Heart right ventricle (tissue), 16 donors: ENCODE data around the gene GNG13. TPM values are rescaled to one million over a fixed set of nuclear protein-coding genes. Genes with fewer than 3 reads are reported as not detected.
"Not testable (repeated sequence)": the region's sequence is repeated elsewhere in the genome, so short reads cannot be mapped to it uniquely, and the experiment has no call there.

Experiments
- ATAC-seq, 8 donors: fragments of 200-7000 bp; cut with Tn5 transposase; one replicate each; pipeline ENCODE4 v1.9.1; 2020; ENCODE audit warnings: mild to moderate bottlenecking in 8 of 8, moderate library complexity in 8 of 8, moderate number of reproducible peaks in 1 of 8
- DNase-seq, 2 donors: peaks; one replicate each; pipeline ENCODE4 v3.0.0-alpha.2; 2020
- H3K27ac ChIP-seq, 10 donors: fragments of 200-600 bp; sonication (generic) in 2 of 10; one replicate each; pipeline versions ENCODE4 v1.5.0 to v1.8.0; 2020 to 2022; ENCODE audit warnings: mild to moderate bottlenecking in 3 of 10
- H3K27me3 ChIP-seq, 7 donors: fragments of 200-600 bp; one replicate each; pipeline ENCODE4 v1.8.0; 2021 to 2022; ENCODE audit warnings: mild to moderate bottlenecking in 2 of 7
- H3K36me3 ChIP-seq, 9 donors: fragments of 200-600 bp; sonication (generic) in 1 of 9; one replicate each; pipeline versions ENCODE4 v1.5.0 to v1.8.0; 2020 to 2022; ENCODE audit warnings: mild to moderate bottlenecking in 2 of 9
- H3K4me1 ChIP-seq, 9 donors: fragments of 200-600 bp; sonication (generic) in 1 of 9; one replicate each; pipeline versions ENCODE4 v1.5.0 to v1.8.0; 2020 to 2022; ENCODE audit warnings: mild to moderate bottlenecking in 4 of 9
- H3K4me3 ChIP-seq, 10 donors: fragments of 200-600 bp; sonication (generic) in 2 of 10; one replicate each; pipeline versions ENCODE4 v1.5.0 to v1.8.0; 2020 to 2022; ENCODE audit warnings: mild to moderate bottlenecking in 7 of 10, moderate library complexity in 2 of 10
- H3K9me3 ChIP-seq, 11 donors: fragments of 200-600 bp in 10 of 11; sonication (generic) in 2 of 11; one replicate each; pipeline versions ENCODE4 v1.5.0 to v1.8.0; 2013 to 2022; ENCODE audit warnings: mild to moderate bottlenecking in 2 of 11, control low read depth in 1 of 11, moderate library complexity in 1 of 11
- WGBS, 2 donors: extraction: QIAGEN DNeasy Blood & Tissue Kit; methylation state at CpG; one replicate each; pipeline ENCODE4 v1.1.7; 2013; ENCODE audit warnings: inconsistent platforms in 1 of 2; 5-methylcytosine and 5-hydroxymethylcytosine counted together
- intact Hi-C, 10 donors: fragments of 100-400 bp; cut with DNase I; formaldehyde crosslinking; loops; one replicate each; pipeline versions ENCODE4 v1.11.1 to v1.14.2; 2022
- polyA plus RNA-seq, 2 donors: library from polyadenylated mRNA; stranded (reverse); fragments of 200-250 nt; gene quantifications; one replicate each; pipeline ENCODE4 v1.2.3, GENCODE V29; 2013
- total RNA-seq, 10 donors: library from RNA; stranded (reverse); fragmentation: NEBNext Ultra II Directional in 3 of 10; extraction: Animal tissue kit (Norgen Biotek cat#: 25700) in 3 of 10; gene quantifications; one replicate each; pipeline versions ENCODE4 v1.2.1 to v1.2.4, GENCODE V29; 2021 to 2023
- TF ChIP-seq, protein P1 (sequence below), 9 donors: fragments of 200-600 bp; sonication (generic) in 2 of 9; IDR thresholded peaks; one replicate each; pipeline versions ENCODE4 v1.5.0 to v1.8.0; 2021 to 2022; ENCODE audit warnings: antibody characterized with exemption in 9 of 9, mild to moderate bottlenecking in 5 of 9, moderate library complexity in 1 of 9
- donor health status: Arrhythmogenic right ventricular cardiomyopathy.
- donor health status: ischemic (EF 13 %, LVEDD 7.1; RV severe dilation, severe dysfunction).
- donor health status: healthy with polysubstance abuse.
- donor health status: DM: no; HTN: yes; CAD: no.
- donor health status: DM: no; HTN: no; CAD: no.
- donor health status: ischemic (EF 25% LVEDD 6.9; RV normal size, moderate dysfunction).
- donor health status: ischemic (EF 25% LVEDD 5.7; RV mildly dilated, moderate dysfunction).
- donor health status: healthy.
- donor health status: DM: yes; HTN: yes; CAD: no.
- donor health status: Ischemic cardiomyopathy.
- donor health status: ischemic (EF 35%, LVEDD 5.7; RV mildly dilated, moderate dysfunction).
- donor health status: nonischemic (EF 11% LVEDD 7.7; RV severe dilation, severe dysfunction).
- donor health status: DM: yes; HTN: yes; CAD: no.
- donor health status: PGD.
- donor health status: ischemic (EF 29% LVEDD 5.4; RV normal size, mild dysfunction).
- donor health status: nonischemic (EF 23%, LVEDD 6.1; RV moderate dilation, normal function).

GNG13 gene
- total and polyA plus RNA-seq, 12 donors, result not detected

DNA sequence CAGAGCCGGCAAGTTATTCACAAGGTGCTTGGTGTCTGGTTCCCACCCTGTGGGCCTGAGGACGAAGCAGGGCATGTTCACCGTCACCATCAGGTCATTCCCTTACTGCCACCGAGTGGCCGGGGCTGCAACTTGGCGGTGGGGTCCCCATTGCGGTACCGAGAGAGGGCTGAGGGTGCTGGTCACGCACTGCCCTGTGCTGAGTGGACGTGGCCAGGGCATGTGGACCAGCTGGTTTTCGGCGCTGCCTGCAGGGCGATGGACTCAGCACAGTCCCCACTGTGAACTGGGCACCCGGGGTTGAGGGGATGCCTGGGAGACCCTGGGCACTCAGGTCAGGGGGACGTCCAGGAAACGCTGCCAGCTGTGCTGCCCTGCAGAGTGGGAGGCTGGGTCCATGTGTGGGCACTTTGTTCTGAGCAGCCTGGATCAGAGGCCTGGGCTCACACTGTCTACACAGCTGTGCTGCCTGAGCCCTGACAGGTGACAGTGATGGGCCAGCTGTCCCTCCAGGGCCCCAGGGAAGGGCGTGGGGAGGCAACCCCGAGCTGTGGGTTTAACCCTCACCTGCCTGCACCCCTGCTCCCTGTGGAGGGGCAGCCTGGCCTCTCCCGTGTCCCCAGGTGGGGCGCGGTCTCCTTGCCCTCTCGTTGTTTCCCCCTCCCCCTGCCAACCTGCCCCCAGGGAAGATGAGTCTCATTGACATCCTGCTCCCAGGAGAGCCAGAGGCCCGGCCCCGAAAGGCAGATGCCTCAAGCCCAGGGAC, 39.3 kb upstream of the GNG13 start:
- H3K27me3 ChIP-seq, result peaks cover 0 to 33% (median 10%) of the 10 kb centered on the region in 7 donors
- no peak for ATAC-seq
- intact Hi-C loops, result no loop called here
- H3K36me3 ChIP-seq, result no peaks in the 10 kb centered on the region
- 70 to 73% methylated on average over 24 of the region's 24 CpGs for whole genome bisulfite sequencing, 2 donors
- H3K4me3 ChIP-seq, result no peak overlapping the region
- peaks cover 0 to 34% (median 19%) of the 10 kb centered on the region in 11 donors for H3K9me3 ChIP-seq
- no peaks in the 10 kb centered on the region for H3K4me1 ChIP-seq
- H3K27ac ChIP-seq, result no peak overlapping the region
- DNase-seq, result no peak
- TF ChIP-seq, protein P1, sequence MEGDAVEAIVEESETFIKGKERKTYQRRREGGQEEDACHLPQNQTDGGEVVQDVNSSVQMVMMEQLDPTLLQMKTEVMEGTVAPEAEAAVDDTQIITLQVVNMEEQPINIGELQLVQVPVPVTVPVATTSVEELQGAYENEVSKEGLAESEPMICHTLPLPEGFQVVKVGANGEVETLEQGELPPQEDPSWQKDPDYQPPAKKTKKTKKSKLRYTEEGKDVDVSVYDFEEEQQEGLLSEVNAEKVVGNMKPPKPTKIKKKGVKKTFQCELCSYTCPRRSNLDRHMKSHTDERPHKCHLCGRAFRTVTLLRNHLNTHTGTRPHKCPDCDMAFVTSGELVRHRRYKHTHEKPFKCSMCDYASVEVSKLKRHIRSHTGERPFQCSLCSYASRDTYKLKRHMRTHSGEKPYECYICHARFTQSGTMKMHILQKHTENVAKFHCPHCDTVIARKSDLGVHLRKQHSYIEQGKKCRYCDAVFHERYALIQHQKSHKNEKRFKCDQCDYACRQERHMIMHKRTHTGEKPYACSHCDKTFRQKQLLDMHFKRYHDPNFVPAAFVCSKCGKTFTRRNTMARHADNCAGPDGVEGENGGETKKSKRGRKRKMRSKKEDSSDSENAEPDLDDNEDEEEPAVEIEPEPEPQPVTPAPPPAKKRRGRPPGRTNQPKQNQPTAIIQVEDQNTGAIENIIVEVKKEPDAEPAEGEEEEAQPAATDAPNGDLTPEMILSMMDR (IDR thresholded peaks at IDR 0.05), result no peak

DNA sequence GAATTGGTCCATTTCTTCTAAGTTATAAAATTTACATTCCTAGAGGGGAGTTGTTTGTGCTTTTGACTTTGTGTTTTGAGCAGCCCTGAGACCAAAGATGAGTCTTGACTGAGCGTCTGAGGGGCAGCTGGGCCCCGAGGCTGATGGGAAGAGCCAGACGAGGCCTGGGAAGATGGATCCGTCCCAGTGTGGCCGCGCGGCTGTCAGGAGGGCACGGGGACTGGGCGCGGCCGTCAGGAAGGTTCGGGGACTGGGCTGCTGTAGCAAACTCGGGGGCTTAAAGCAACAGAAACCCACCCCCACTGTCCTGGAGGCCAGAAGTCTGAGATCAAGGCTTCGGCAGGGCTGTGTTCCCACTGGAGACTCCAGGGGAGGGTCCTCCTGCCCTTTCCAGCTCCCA, 38.2 kb upstream of the GNG13 start:
- Histone ChIP-seq H3K27ac (no peak overlapping the region), H3K9me3 (peaks cover 0 to 45% (median 19%) of the 10 kb centered on the region in 11 donors), H3K27me3 (peaks cover 0 to 33% (median 10%) of the 10 kb centered on the region in 7 donors), H3K4me1 (no peaks in the 10 kb centered on the region), H3K36me3 (no peaks in the 10 kb centered on the region), H3K4me3 (no peak overlapping the region)
- intact Hi-C loops, result no loop called here
- DNase-seq (no peak), ATAC-seq (no peak)
- 78 to 80% methylated on average over 14 of the region's 14 CpGs for WGBS, 2 donors
- TF ChIP-seq, protein P1 (IDR thresholded peaks at IDR 0.05), result no peak

DNA sequence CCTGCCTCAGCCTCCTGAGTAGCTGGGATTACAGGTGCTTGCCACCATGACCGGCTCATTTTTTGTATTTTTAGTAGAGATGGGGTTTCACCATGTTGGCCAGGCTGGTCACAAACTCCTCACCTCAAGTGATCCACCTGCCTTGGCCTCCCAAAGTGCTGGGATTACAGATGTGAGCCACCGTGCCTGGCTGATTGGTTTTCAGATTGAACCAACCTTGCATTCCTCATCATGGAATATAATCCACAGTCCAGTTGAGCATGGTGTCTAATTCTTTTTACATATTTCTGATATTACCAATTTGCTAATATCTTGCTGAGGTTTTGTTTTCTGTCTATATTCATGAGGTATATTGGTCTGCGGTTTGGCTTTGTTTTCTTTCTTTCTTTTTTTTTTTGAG, 36.3 kb upstream of the GNG13 start:
- H3K9me3 ChIP-seq, result peaks cover 0 to 50% (median 19%) of the 10 kb centered on the region in 11 donors
- DNase-seq, H3K4me3 ChIP-seq, H3K36me3 ChIP-seq, H3K27ac ChIP-seq, H3K4me1 ChIP-seq, ATAC-seq, intact Hi-C loops: not testable (repeated sequence)
- H3K27me3 ChIP-seq, result peaks cover 0 to 32% (median 10%) of the 10 kb centered on the region in 7 donors
- 87 to 93% methylated on average over 3 of the region's 3 CpGs for WGBS, 2 donors

DNA sequence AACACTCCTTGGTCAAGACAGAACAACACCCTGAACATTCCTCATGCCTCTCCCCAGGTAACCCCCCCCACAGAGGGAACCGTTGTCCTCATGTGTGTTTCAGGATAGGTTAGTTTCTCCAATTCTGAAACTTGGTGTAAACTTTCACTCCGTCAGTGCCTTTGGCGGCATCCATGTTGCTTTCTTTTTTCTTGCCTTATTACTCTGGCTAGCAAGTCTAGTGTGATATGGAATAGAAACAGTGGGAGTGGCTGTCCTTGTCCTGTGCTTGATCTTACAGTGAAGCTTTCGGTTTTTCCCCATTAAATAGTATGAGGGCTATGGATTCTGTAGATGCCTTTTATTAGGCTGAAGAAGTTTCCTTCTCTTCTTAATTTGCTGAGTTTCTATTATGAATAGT, 35.7 kb upstream of the GNG13 start:
- Histone ChIP-seq H3K27ac (no peak overlapping the region), H3K4me3 (no peak overlapping the region), H3K36me3 (no peaks in the 10 kb centered on the region), H3K4me1 (no peaks in the 10 kb centered on the region), H3K9me3 (peaks cover 0 to 50% (median 19%) of the 10 kb centered on the region in 11 donors), H3K27me3 (peaks cover 0 to 26% (median 10%) of the 10 kb centered on the region in 7 donors)
- ATAC-seq (no peak), DNase-seq (no peak)
- WGBS, 2 donors, result 80 to 91% methylated on average over 4 of the region's 4 CpGs
- TF ChIP-seq, protein P1 (IDR thresholded peaks at IDR 0.05), result no peak
- intact Hi-C loops, result no loop called here

DNA sequence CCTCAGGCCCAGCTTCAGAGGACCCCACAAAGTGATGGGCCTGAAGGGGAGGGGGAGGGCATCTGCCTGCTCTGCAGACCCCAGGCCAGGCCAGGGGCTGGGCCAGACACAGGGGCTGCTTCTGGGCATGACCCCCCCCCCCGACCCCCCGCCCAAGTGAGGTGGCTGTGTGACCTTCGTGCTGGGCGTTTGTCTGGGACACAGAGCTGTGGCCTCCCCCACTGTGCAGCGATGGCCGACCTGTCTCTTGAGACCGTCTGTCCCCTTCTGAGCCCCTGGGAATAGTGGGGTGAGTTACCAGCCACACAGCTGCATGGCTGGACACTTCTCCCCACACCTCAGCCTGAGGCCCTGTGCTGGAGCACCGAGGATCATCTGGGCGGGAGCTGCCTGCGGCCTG, 34.8 kb upstream of the GNG13 start:
- Histone ChIP-seq H3K27ac (no peak overlapping the region), H3K36me3 (no peaks in the 10 kb centered on the region), H3K27me3 (peaks cover 0 to 19% (median 5%) of the 10 kb centered on the region in 7 donors), H3K9me3 (peaks cover 0 to 50% (median 19%) of the 10 kb centered on the region in 11 donors), H3K4me3 (no peak overlapping the region), H3K4me1 (no peaks in the 10 kb centered on the region)
- intact Hi-C loops, result no loop called here
- 88 to 94% methylated on average over 10 of the region's 10 CpGs for WGBS, 2 donors
- ATAC-seq (no peak), DNase-seq (no peak)
- TF ChIP-seq, protein P1 (IDR thresholded peaks at IDR 0.05), result no peak
